Myocyte (in vitro differentiated cells): ENCODE measurements around the gene KCTD17. TPM values are rescaled to one million over a fixed set of nuclear protein-coding genes. Genes with fewer than 3 reads are reported as not detected.
"Not testable (repeated sequence)": the region's sequence is repeated elsewhere in the genome, so short reads cannot be mapped to it uniquely, and the experiment has no call there.

Experiments
- DNase-seq: peaks from one replicate; pipeline ENCODE4 v3.0.0-alpha.2; 2012; ENCODE audit warnings: low read depth
- total RNA-seq: library from RNA; depleted of rRNA; stranded (reverse); fragments of >200 nt; gene quantifications from 2 replicates; pipeline ENCODE4 v1.2.3, GENCODE V29; 2014

Gene KCTD17
- total RNA-seq, 1 donor from 2014 or later: 11.0 TPM

DNA sequence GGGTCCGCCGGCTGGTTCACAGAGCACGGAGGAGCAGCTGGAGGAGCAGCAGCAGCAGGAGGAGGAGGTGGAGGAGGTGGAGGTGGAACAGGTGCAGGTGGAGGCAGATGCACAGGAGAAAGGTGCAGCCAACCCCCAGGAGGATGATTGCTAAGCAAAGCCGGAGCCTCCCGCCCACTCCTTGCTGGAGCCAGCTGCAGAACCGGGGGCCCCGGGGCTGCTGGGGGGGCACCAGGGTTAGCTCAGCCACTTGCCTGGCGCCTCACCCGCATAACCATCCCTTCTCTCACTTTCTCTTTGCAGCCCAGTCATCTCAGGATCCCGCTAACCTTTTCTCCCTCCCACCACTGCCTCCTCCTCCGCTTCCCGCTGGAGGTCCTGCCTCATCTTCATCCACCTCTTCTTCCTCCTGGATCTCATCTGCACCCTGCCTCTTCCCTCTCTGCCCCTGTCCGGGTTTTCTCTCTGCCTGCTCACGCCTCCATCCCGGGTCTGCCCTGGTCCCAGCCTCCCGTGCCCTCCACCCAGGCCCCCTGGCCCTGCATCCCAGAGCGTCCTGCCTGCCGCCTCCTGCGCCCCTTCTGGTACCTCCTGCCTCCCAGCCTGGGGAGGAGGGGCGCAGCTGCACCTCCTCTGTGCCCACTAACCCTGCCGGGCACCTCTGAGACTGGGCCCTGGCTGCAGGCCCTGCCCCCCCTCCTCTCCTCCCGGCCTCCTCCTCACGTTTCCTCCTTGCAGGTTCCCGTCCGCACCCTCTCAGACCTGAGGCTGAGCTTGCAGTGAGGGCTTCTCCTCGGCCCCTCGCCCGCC, 9.5 kb downstream of the KCTD17 start:
- no peak for DNase-seq

DNA sequence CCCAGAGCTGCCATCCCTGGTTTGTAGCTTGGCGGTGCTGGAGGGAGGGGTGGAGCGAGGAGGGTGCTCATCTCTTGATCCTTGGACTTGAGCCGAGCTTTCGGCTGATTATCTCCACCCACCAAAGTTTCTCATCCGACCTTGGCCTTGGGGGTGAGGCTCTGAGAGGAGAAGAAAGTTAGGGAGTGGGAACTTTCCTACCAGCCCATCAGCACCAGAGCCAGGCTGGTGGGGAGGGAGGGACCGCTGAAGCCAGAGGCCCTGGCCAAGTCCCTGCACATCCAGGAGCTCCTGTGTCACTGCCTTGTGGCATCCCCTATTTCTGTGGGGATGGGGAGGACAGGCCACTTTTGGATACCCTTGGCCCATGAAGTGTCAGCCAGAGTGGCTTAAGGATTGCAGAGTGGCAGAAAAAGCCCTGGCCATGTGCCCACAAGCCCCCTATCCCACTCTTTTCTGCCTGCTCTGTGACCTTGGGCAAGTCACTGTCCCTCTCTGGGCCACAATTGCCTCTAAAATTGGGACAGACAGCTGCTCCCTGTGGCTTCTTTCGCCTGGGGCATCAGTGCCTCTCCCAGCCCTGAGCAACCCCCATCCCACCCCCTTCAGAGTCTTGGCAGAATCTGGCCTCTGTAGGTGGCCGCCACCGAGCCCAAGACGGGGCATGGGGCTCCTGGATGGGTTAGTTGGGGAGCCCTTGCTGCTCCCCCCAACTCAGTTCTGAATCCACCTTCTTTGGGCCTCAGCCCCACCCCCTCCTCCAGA, 10.3 kb downstream of the KCTD17 start:
- DNase-seq: no peak

- no peak for DNase-seq
These were observed 10.8 kb downstream of the KCTD17 start for GRCh38 chr22:37062376-37062675.

GRCh38 chr22:37062702-37063381, 11.3 kb downstream of the KCTD17 start:
- DNase-seq: no peak

DNA sequence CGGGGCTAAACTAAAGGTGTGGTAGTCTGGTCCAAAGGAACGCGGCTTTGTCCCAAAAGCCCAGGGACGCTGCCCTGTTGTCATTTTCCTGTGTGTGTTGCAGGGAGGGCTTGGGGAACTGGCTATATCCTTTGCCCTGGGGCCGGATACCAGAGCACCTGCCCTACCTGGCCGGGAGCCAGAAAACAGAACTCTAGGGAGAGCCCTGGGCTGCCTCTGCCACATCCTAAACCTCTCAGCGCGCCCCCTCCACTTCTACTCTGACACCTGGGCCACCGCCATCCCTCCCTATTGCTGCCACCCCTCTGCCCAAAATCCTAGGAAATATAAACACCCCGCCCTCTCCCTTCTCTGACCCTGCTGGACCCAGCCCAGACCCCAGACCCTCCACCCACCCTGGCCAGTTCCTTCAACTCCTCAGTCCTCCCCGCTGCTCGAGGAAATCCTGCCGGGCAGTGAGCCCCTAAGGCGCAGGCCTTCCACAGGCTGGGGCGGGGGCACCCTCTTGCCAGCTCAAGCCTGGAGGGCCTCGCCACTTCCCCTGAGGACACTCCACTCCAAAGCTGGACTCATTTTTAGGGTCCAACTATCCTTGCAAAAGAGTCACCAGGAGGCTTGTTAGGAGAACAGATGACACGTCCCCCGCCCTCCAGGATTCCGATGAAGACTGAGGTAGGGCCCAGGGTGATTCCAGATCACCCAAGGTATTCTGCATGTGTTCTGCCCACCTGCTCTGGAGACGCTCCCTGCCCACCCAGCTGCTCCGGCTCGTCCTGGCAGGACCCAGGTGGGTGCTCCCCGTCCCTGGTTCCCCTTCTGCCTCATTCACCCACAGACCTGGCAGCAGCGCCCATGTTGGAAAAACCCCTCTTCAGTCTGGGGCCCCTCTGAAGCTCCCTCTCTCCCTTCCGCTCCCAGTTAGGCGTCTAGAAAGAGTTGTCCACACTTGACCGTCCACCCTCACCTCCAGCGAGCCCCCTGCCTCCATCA, 12.2 kb downstream of the KCTD17 start:
- no peak for DNase-seq

DNA sequence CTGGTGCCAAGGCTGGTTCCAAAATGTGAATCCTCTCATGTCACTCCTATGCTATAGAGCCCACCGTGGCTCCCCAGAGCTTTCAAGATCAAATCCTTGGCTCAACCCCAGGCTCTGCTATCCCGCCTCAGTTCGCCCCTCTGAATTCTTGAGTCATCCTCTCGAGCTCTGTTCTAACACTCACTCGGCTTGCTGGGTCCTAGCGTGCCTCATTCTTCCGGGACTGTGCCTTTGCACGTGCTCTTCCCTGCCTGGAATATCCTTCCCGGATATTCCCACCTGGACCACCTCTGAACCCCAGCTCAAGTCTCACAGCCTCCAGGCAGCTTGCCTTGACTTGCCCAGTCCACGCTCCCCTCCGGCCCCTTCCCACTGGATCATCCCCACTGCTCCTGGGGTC, 13.0 kb downstream of the KCTD17 start:
- no peak for DNase-seq

- no peak for DNase-seq
These were observed 13.6 kb downstream of the KCTD17 start for GRCh38 chr22:37065180-37065579.

DNA sequence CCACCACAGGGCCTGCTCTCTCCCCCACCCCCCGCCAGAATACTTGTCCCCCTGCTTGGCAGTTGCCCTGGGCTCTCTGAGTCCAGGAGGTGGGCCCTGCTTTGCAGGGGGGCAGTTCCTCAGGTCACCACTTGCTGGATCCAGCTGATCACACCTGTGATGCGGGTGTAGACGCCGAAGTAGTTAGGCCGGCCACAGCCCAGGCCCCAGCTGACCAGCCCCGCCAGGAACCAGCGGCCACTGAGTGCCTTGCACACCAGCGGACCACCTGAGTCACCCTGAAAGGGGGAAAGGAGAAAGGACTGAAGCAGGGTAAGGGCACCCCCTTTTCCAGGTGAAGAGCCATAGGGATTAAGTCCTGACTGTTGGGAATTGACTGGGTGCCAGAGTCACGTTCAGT, 14.4 kb downstream of the KCTD17 start:
- DNase-seq: no peak

DNA sequence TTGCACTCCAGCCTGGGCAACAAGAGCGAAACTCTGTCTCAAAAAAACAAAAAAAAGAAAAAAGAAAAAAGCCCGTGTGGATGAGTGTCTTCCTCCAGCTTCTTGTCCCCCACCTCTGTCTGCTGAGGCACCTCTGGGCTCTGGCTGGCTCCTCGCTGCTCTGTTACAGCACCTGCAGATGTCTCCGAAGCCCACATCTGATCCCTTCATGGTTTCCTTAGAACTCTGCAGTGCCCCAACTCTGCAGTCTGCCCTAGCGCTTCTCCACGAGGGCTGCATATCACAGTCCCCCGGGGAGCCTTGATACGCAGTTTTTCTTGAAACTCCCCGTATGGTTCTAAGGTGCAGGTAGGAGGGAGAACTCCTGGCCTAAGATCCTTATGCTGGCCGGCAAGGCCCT, 15.9 kb downstream of the KCTD17 start:
- no peak for DNase-seq

DNA sequence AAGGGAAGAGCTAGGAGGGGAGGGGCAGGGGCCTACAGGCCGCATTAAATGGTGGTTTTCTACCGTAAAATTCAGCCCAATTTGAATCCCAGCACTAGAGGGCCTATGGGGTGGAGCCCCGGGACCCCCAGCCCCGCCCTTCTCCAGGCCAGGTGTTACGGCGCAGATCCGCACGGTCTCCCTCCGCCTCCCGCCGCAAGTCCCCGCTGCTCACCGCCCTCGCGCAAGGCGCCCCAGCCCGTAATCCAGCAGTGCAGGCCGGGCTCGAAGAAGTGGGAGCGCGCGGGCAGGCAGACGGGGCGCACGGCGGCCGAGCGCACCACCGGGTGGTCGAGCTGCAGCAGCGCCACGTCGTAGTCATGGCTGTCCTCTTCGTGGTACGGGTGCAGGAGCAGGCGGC, 17.3 kb downstream of the KCTD17 start:
- DNase-seq: no peak

DNA sequence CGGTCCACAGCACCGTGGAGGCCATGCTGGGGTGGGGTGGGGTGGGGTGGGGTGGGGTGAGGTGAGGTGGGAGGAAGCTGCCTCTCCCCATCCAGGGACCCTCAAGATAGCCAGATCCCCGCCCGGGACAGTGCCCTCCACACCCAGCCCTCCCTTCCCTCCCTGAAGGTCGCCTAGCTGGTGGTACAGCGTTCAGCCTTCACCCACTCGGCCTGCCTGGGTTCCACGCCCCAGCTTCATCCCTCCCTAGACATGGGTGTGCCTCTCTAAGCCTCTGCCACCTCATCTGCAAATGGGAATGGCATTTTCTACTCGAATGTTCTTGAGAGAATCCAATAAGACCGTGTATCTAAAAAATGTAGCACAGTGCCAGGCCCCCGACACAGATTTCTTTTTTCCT, 17.8 kb downstream of the KCTD17 start:
- DNase-seq: no peak

DNA sequence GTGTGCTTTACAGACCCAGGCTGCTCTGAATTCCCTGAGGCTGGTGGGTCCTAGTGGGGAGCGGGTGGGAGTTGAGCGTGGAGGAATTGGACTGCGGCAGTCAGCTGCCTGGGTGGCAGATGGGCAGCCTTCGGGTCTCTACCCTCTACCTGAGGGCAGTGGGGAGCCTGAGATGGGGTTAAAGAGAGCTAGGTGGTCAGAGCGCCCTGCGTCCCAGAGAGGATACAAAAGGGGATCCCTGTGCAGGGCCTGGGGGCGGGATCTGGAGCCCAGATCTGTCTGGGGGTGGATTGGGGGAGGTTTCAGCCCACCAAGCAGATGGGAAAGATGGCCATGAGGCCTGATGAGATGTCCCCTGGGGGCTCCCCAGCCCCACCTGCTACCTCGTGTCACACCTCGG, 18.2 kb downstream of the KCTD17 start:
- no peak for DNase-seq

DNA sequence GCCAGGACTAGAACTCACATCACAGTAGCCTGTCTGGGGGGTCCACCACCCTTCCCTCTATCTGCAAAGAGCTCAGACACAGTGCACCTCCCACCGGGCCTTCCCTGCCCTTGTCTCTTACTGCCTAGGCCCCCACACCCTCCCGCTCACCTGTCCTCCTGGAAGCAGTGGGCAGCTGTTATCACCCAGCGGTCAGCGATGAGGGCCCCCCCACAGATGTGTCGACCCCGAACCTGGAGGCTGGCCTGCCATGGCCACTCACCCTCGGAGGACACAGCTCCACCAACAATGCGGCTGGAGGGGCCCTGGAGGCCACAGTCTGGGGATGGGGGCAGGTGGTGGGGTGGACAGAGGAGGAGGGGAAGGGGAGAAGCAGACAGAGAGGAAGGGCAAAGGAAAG, 18.8 kb downstream of the KCTD17 start:
- DNase-seq: no peak

- DNase-seq: no peak
These were observed 19.2 kb downstream of the KCTD17 start for GRCh38 chr22:37070744-37071143.

DNA sequence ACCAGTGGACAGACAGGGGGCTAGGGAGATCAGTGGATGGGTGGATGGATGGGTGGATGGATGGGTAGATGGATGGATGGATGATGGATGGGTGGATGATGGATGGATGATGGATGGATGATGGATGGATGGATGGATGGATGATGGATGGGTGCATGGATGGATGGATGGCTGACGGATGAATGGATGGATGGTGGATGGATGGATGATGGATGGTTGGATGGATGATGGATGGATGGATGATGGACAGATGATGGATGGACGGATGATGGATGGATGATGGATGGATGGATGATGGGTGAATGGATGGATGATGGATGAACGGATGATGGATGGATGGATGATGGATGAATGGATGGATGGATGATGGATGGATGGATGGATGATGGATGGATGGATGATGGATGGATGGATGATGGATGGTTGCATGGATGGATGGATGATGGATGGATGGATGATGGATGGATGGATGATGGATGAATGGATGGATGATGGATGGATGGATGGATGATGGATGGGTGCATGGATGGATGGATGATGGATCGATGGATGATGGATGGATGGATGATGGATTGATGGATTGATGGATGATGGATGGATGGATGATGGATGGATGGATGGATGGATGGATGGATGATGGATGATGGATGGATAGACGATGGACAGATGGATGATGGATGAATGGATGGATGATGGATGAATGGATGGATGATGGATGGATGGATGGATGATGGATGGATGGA, 20.5 kb downstream of the KCTD17 start:
- DNase-seq: not testable (repeated sequence)

DNA sequence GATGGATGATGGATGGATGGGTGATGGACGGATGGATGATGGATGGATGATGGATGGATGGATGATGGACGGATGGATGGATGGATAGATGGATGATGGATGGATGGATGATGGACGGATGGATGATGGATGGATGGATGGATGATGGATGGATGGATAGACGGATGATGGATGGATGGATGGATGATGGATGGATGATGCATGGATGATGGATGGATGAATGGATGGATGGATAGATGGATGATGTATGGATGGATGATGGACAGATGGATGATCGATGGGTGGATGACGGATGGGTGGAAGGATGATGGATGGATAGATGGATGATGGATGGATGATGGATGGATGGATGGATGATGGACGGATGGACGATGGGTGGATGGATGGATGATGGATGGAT, 21.1 kb downstream of the KCTD17 start:
- no peak for DNase-seq

DNA sequence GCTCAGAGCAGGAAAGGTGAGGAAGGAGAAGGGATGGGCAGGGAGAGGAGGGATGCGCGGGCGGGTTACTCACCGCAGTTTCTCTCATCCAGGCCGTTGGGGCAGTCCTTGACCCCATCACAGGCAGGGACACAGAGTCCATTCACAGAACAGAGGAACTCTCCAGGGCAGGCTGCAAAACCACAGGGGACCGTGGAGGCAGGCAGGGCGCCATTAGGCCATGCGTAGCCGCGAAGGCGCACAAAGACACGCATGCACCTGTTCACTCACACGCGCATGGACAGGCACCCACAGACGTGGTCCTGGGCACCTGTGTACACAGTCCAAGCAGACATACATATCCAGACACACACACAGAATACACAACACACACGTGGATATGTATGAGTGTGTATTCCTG, 23.0 kb downstream of the KCTD17 start:
- DNase-seq: no peak

DNA sequence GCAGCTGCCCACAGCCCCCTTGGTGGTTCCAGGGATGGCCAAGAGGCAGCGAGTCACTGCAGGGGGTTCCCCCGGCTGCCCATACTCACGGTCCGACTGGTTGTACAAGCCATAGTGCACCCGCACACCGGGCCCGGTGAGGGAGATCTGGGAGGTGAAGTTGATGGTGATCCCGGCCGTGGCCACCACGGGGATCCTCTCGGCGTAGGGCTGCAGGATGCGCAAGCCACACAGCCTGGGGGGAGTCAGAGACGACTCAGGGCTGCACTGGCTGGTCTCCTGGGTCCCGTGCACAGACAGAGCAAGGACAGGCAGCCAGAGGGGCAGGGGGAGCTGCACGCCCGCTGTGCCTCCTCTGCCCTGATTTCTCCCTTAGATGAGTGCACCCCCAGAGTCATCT, 23.5 kb downstream of the KCTD17 start:
- DNase-seq: no peak

DNA sequence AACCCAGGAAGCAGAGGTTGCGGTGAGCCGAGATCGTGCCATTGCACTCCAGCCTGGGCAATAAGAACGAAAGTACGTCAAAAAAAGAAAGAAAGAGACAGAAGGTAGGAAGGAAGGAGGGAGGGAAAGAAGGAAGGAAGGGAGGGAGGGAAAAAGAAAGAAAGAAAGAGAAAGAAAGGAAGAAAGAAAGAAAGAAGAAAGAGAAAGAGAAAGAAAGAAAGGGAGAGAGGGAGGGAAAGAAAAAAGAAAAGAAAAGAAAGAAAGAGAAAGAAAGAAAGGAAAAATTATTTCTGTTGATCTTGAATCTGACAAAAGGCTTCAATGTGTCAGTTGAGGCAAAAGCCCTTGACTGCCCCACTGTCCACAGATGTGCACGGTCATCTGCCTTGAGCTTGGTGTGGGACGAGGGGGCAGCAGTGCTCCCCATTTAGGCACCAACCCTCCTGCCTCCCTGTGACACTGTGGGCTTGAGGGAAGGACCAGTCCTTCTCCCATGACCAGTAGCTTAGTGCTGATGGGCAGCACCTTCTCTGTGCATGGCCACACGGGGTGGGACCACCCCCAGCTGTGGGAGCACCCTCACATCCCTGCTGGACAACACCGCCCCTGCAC, 24.4 kb downstream of the KCTD17 start:
- no peak for DNase-seq
